GM21390 (cell line): ENCODE results near the gene KCTD16.

Experiments used
- ATAC-seq: cut with Tn5 transposase; IDR thresholded peaks from one replicate; pipeline ENCODE4 v1.9.1; 2021; ENCODE audit not compliant: unreplicated experiment

The KCTD16 gene

GRCh38 chr5:144206141-144206540 is 35.5 kb downstream of the KCTD16 start:
- no peak for ATAC-seq

- no peak for ATAC-seq
These were observed 37.3 kb downstream of the KCTD16 start for GRCh38 chr5:144207875-144208444.

- no peak for ATAC-seq
These were observed 38.7 kb downstream of the KCTD16 start for GRCh38 chr5:144209361-144209760.

GRCh38 chr5:144210655-144211054 is 40.0 kb downstream of the KCTD16 start:
- no peak for ATAC-seq

DNA sequence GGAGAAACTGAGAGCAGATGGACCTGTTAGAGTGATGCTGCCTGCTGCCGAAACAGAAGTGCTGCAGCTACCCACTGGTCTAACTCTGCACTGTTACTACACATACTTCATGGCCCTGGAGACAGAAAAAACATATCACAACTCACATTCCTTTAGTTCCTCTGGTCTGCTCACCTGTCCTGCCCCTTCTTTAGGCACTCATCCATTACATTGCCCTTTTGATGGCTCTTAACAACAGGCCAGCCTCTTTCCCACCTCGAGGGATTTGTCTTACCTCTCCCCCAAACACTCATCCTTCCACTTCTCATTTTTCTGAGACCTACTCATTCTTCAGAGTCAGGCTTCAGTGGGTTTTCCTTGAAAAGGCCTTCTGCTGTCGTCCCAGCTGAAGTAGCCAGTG is 49.2 kb downstream of the KCTD16 start:
- ATAC-seq = no peak

- no peak for ATAC-seq
These were observed 56.8 kb downstream of the KCTD16 start for GRCh38 chr5:144227363-144227999.

DNA sequence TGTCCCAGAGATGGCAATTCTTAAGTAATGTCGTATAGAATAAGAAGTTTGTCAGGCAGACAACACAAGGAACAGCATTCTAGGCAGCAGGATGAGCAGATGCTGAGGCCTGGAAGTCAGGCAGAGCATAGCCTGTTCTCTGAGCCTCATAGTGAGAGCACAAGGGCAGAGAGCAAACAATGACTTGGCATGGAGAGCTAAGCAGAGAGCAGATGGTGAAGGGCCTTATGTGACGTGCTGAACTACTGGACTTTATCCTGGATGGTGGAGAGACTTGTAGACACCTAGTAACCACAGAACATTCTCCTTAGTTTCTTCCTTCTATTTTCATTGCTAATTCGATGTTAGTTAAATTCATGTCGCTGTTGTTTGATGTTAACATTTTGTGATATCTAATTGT is 60.1 kb downstream of the KCTD16 start:
- ATAC-seq = no peak

DNA sequence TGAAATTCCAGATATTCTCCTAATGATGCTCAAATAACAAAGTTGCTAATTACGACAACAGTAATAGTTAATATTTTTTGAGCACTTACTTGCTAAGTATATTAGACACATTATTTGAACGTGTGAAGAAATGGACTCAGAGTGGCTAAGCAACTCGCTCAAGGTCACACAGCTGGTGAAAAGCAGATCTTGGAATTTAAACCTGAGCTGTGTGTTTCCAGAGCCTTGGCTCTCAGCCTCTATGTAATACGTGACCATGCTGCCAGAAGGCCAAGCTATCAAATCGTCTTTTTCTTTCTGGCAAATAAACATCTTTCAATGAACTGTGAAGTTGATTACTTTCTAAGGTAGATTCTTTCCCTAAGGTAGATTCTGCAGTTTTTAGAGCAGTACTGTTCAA is 61.6 kb downstream of the KCTD16 start:
- no peak for ATAC-seq

DNA sequence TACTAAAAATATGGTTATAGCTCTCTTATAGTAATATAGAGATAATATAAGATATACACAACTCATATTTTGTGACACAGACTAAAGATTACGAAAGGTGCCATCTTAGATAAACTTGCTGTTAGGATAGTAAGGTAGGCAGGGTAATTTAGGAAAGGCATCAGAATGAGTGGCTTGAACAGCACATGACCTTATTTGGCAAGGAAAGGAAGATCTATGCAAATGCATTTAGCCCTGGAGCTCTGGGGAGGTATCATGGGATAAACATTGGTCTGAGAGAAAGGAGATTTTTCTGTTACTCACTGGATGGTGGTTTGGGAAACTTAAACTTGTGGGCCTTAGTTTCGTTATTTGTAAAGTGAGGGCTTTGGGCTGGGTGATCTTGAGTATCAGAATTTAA is 65.8 kb downstream of the KCTD16 start:
- ATAC-seq = no peak

GRCh38 chr5:144237851-144238250 is 67.2 kb downstream of the KCTD16 start:
- ATAC-seq = no peak

DNA sequence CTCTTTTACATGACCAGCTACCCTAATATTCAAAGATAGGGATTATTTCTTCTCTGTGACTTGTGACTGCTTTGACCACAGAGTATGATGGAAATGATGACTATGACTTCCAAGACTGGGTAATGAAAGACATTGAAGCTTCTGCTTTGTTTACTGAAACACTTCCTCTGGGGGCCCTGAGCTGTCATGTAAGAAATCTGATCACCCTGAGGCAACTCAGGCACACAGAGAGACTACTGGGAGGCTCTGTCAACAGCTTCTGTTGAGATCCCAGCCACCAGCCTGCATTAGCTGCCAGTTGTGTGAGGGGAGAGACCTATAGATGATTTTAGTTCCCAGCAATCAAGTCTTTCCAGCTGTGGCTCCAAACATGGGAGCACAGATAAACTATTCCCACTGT is 76.5 kb downstream of the KCTD16 start:
- ATAC-seq = no peak

GRCh38 chr5:144248015-144248414 is 77.3 kb downstream of the KCTD16 start:
- no peak for ATAC-seq

- no peak for ATAC-seq
These were observed 79.2 kb downstream of the KCTD16 start for GRCh38 chr5:144249755-144250464.

DNA sequence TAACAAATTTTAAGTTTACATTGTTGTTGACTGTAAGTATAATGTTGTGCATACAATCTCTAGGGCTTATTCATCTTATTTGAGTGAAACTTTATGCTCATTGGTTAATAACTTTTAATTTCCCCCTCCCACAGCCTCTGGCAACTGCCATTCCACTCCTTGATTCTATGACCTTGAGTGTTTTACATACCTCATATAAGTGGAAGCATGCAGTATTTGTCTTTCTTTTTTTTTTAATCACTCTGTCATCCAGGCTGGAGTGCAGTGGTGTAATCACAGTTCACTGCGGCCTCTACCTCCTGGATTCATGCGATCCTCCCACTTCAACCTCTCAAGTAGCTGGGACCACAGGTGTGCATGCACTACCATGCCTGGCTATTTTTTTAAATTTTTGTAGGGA is 83.9 kb downstream of the KCTD16 start:
- no peak for ATAC-seq

GRCh38 chr5:144260121-144260520 is 89.4 kb downstream of the KCTD16 start:
- ATAC-seq = no peak

GRCh38 chr5:144265643-144266247 is 95.1 kb downstream of the KCTD16 start:
- ATAC-seq = no peak

- no peak for ATAC-seq
These were observed 97.4 kb downstream of the KCTD16 start for GRCh38 chr5:144267961-144268513.

DNA sequence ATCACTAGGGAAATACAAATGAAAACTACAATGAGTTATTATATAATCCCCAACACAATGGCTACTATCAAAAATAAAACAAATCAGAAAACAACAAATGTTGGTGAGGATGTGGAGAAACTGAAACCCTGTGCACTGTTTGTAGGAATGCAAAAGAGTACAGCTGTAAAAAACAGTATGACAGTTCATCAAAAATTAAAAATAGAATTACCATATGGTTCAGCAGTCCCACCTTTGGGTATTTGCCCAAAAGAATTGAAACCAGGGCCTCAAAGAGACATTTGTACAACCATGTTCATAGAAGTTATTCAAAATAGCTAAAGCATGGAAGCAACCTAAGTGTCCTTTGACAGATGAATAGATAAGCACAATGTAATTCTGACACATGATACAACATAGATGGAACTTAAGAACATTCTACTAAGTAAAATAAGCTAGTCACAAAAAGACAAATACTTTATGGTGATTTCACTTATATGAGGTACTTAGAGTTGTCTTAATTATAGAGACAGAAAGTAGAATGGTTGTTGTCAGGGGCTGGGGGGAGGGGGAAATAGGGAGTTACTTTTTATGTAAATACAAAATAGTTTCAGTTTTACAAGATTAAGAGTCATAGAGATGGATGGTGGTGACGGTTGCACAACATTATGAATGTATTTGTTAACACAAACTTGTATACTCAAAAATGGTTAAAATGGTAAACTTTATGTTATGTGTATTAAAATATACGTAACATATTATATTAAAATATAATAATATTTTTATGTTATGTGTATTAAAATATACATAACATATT is 102.8 kb downstream of the KCTD16 start:
- ATAC-seq = peak; percentile 61

DNA sequence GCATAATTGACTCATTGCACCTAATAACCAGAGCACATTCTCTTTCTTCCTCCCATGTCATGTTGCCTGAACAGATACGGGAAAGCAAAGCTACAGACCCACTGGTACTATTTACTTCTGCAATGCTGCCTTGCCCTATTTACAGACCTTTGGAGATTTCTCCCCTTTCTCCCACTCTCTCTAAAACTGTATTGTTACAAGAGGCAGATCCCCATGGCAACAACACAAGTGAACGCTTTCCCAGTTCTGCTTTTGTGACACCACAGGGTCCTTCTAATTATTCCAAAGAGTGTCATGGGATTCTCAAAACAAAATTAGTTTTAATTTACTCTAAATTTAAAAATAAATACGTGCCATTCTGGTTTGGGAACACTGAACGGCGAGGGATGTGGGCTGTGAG is 104.7 kb downstream of the KCTD16 start:
- no peak for ATAC-seq

GRCh38 chr5:144276034-144276822 is 105.6 kb downstream of the KCTD16 start:
- ATAC-seq = no peak
